H1 (cell line): ENCODE data around the gene EFCAB10. TPM values are rescaled to one million over a fixed set of nuclear protein-coding genes. Genes with fewer than 3 reads are reported as not detected.

ENCODE experiments used
- CTCF ChIA-PET: fragments of 300-600 bp; sonication (Branson Sonifier 250); formaldehyde crosslinking; loops from one replicate; lab custom pipeline; 2021; ENCODE audit not compliant: partially characterized antibody; lab: Charles Lee
- POLR2A ChIA-PET: fragments of 300-600 bp; sonication (Branson Sonifier 250); formaldehyde crosslinking; loops from one replicate; lab custom pipeline; 2021; ENCODE audit warnings: inconsistent platforms; ENCODE audit not compliant: partially characterized antibody; lab: Charles Lee
- DNase-seq, 2 experiments: peaks; one replicate each; pipeline versions ENCODE4 v3.0.0 to v3.0.0-alpha.2; 2010 to 2022; ENCODE audit warnings: low spot score in 2 of 2, low read depth in 1 of 2, mixed read lengths in 1 of 2
- FAIRE-seq: peaks from 2 replicates; lab custom pipeline; 2011; peaks lifted over from hg19 to GRCh38; lab: Jason Lieb, UNC
- H2AFZ ChIP-seq: 2 replicates; pipeline ENCODE4 v1.8.1; 2012; ENCODE audit warnings: low read length, inconsistent platforms
- H2AK5ac ChIP-seq: 2 replicates; pipeline ENCODE4 v1.6.1; 2013; ENCODE audit warnings: low read depth, low read length
- H2BK120ac ChIP-seq: replicated peaks from 2 replicates; pipeline ENCODE3; 2013; ENCODE audit warnings: low read depth, low read length, inconsistent platforms
- H2BK12ac ChIP-seq: 2 replicates; pipeline ENCODE4 v1.6.1; 2013; ENCODE audit warnings: low read depth, low read length
- H2BK15ac ChIP-seq: 2 replicates; pipeline ENCODE4 v1.6.1; 2013; ENCODE audit warnings: low read length
- H2BK20ac ChIP-seq: 2 replicates; pipeline ENCODE4 v1.6.1; 2013; ENCODE audit warnings: low read length
- H2BK5ac ChIP-seq: 2 replicates; pipeline ENCODE4 v1.6.1; 2013; ENCODE audit warnings: low read depth, low read length
- H3K14ac ChIP-seq: 2 replicates; pipeline ENCODE4 v1.6.1; 2013; ENCODE audit warnings: inconsistent platforms; ENCODE audit not compliant: insufficient read length
- H3K18ac ChIP-seq: 2 replicates; pipeline ENCODE4 v1.6.1; 2013; ENCODE audit warnings: low read length; ENCODE audit errors: extremely low read depth
- H3K23ac ChIP-seq: 2 replicates; pipeline ENCODE4 v1.6.1; 2013; ENCODE audit warnings: inconsistent platforms; ENCODE audit not compliant: insufficient read length
- H3K23me2 ChIP-seq: 2 replicates; pipeline ENCODE4 v1.6.1; 2013; ENCODE audit warnings: low read depth, low read length
- H3K27ac ChIP-seq: 2 replicates; pipeline ENCODE4 v1.6.1; 2011; ENCODE audit warnings: low read depth, low read length, inconsistent platforms
- H3K27me3 ChIP-seq, 4 experiments: replicated peaks in 1 of 4; 1 replicate in 1 of 4; 2 replicates in 3 of 4; pipeline versions ENCODE4 v1.6.1 to v1.8.1; 2011 to 2013; ENCODE audit warnings: low read length in 3 of 4, mild to moderate bottlenecking in 3 of 4, inconsistent platforms in 2 of 4, mixed read lengths in 2 of 4, moderate library complexity in 1 of 4; ENCODE audit not compliant: control insufficient read depth in 3 of 4, insufficient read depth in 3 of 4; ENCODE audit errors: extremely low read depth in 1 of 4
- H3K36me3 ChIP-seq, 4 experiments: 2 replicates each; pipeline versions ENCODE4 v1.6.1 to v1.8.1; 2011 to 2013; ENCODE audit warnings: mild to moderate bottlenecking in 4 of 4, low read length in 3 of 4, moderate library complexity in 2 of 4, control low read depth in 1 of 4, inconsistent platforms in 1 of 4; ENCODE audit not compliant: insufficient read depth in 4 of 4, control insufficient read depth in 2 of 4
- H3K4ac ChIP-seq: replicated peaks from 2 replicates; pipeline ENCODE3; 2013; ENCODE audit warnings: low read length, low read depth, mixed read lengths, inconsistent platforms; ENCODE audit not compliant: insufficient read length
- H3K4me1 ChIP-seq, 4 experiments: replicated peaks in 1 of 4; 1 replicate in 1 of 4; 2 replicates in 3 of 4; pipeline versions ENCODE4 v1.6.1 to v1.8.1; 2011 to 2013; ENCODE audit warnings: low read length in 3 of 4, inconsistent platforms in 2 of 4, mixed read lengths in 1 of 4; ENCODE audit not compliant: insufficient read depth in 4 of 4, control insufficient read depth in 3 of 4
- H3K4me2 ChIP-seq, 2 experiments: 2 replicates each; pipeline versions ENCODE4 v1.6.1 to v1.8.1; 2011 to 2013; ENCODE audit warnings: low read depth in 2 of 2, low read length in 2 of 2, control low read depth in 1 of 2, inconsistent platforms in 1 of 2, mild to moderate bottlenecking in 1 of 2; ENCODE audit not compliant: insufficient read depth in 1 of 2
- H3K4me3 ChIP-seq, 4 experiments: fragments of 200-600, 300-600 bp in 1 of 4; sonication (generic), shearing (Covaris generic), sonication (Bioruptor Twin) in 1 of 4; 2 replicates each; pipeline versions ENCODE4 v1.5.1 to v1.8.1; 2011 to 2016; ENCODE audit warnings: low read length in 4 of 4, low read depth in 3 of 4, control low read depth in 2 of 4, inconsistent platforms in 2 of 4, mild to moderate bottlenecking in 2 of 4, mixed read lengths in 1 of 4, moderate library complexity in 1 of 4; ENCODE audit not compliant: insufficient read depth in 2 of 4; ENCODE audit errors: extremely low read depth in 1 of 4
- H3K56ac ChIP-seq: replicated peaks from 2 replicates; pipeline ENCODE3; 2013; ENCODE audit warnings: low read depth, mild to moderate bottlenecking, mixed read lengths, low read length, inconsistent platforms; ENCODE audit not compliant: insufficient read length
- H3K79me1 ChIP-seq: 2 replicates; pipeline ENCODE4 v1.6.1; 2013; ENCODE audit warnings: low read depth, low read length, control low read depth
- H3K79me2 ChIP-seq, 2 experiments: 2 replicates each; pipeline versions ENCODE4 v1.6.1 to v1.8.1; 2012 to 2013; ENCODE audit warnings: low read length in 2 of 2, mild to moderate bottlenecking in 2 of 2, inconsistent platforms in 1 of 2; ENCODE audit not compliant: insufficient read depth in 2 of 2, control insufficient read depth in 1 of 2
- H3K9ac ChIP-seq, 4 experiments: replicated peaks in 1 of 4; 1 replicate in 1 of 4; 2 replicates in 3 of 4; pipeline versions ENCODE4 v1.6.1 to v1.8.1; 2011 to 2013; ENCODE audit warnings: low read depth in 3 of 4, low read length in 3 of 4, control low read depth in 2 of 4, mild to moderate bottlenecking in 2 of 4, moderate library complexity in 2 of 4, inconsistent platforms in 1 of 4; ENCODE audit errors: extremely low read depth in 1 of 4
- H3K9me3 ChIP-seq, 2 experiments: 2 replicates each; pipeline versions ENCODE4 v1.6.1 to v1.8.1; 2012 to 2013; ENCODE audit warnings: mild to moderate bottlenecking in 2 of 2, moderate library complexity in 2 of 2, control low read depth in 1 of 2, inconsistent platforms in 1 of 2, low read depth in 1 of 2, low read length in 1 of 2, mixed read lengths in 1 of 2; ENCODE audit not compliant: insufficient read depth in 2 of 2
- H4K20me1 ChIP-seq, 2 experiments: replicated peaks in 1 of 2; 2 replicates each; pipeline versions ENCODE3 to v1.8.1; 2011 to 2013; ENCODE audit warnings: inconsistent platforms in 2 of 2, low read length in 2 of 2, mild to moderate bottlenecking in 1 of 2; ENCODE audit not compliant: insufficient read depth in 2 of 2, control insufficient read depth in 1 of 2
- H4K5ac ChIP-seq: 2 replicates; pipeline ENCODE4 v1.6.1; 2013; ENCODE audit warnings: low read length, low read depth, mixed read lengths, inconsistent platforms; ENCODE audit not compliant: insufficient read length
- H4K8ac ChIP-seq: 2 replicates; pipeline ENCODE4 v1.8.0; 2013; ENCODE audit warnings: mild to moderate bottlenecking, moderate library complexity, low read length, inconsistent platforms; ENCODE audit not compliant: insufficient read depth; ENCODE audit errors: extremely low read depth
- H4K91ac ChIP-seq: replicated peaks from 2 replicates; pipeline ENCODE3; 2013; ENCODE audit warnings: low read length, mixed read lengths, inconsistent platforms; ENCODE audit not compliant: insufficient read length
- SIN3A ChIP-seq, 2 experiments: IDR thresholded peaks in 1 of 2; conservative IDR thresholded peaks in 1 of 2; 2 replicates each; pipeline ENCODE4 v1.6.1; 2011 to 2012; ENCODE audit warnings: low read length in 2 of 2, improper control_type of control experiment in 1 of 2, low read depth in 1 of 2, mild to moderate bottlenecking in 1 of 2
- WGBS, 2 experiments: shearing (Covaris generic) in 1 of 2; methylation state at CpG; one replicate each; pipeline versions ENCODE4 v1.1.6 to v1.1.7; 2013 to 2015; ENCODE audit warnings: low lambda C conversion rate in 2 of 2, mixed read lengths in 2 of 2, inconsistent platforms in 1 of 2, low coverage in 1 of 2, missing lambda C conversion rate in 1 of 2; ENCODE audit not compliant: insufficient replicate concordance in 2 of 2, insufficient coverage in 1 of 2, insufficient read length in 1 of 2; ENCODE audit errors: extremely low coverage in 1 of 2, missing lambda C conversion rate in 1 of 2; 5-methylcytosine and 5-hydroxymethylcytosine counted together
- polyA plus RNA-seq, 7 experiments: library from polyadenylated mRNA; depleted of rRNA in 3 of 7; stranded (reverse) in 5 of 7; unstranded in 2 of 7; fragments of >200 nt in 5 of 7; fragments of 200-250 nt in 2 of 7; gene quantifications; 1 replicate in 5 of 7; 2 replicates in 1 of 7; 4 replicates in 1 of 7; pipeline versions ENCODE4 v1.2.1 to v1.2.3, GENCODE V29; 2011 to 2013; ENCODE audit warnings: missing spikeins in 2 of 7, mixed read lengths in 2 of 7
- total RNA-seq: library from RNA; stranded (reverse); fragmentation: NEBNext Ultra II Directional; extraction: Animal tissue kit (Norgen Biotek cat#: 25700); gene quantifications from 2 replicates; pipeline ENCODE4 v1.2.1, GENCODE V29; 2021

Gene EFCAB10
- total and polyA plus RNA-seq, 2 of the 8 experiments (the other 6 are each of a cell fraction or from before 2014, with no cell fraction given) = 0.80 to 3.1 TPM

- Histone ChIP-seq H3K56ac (no peak overlapping the region), H3K27ac (no peak overlapping the region), H4K20me1 (no peaks in the 10 kb centered on the region), H3K4ac (no peak overlapping the region), H3K4me3 (no peak overlapping the region), H3K14ac (no peak overlapping the region), H3K23me2 (no peaks in the 10 kb centered on the region), H3K23ac (no peak overlapping the region), H3K4me2 (no peak overlapping the region), H2BK5ac (no peak overlapping the region), H3K9me3 (no peaks in the 10 kb centered on the region; a peak in 1 of 4 replicates), H3K9ac (no peak overlapping the region), H3K27me3 (peaks cover 0 to 1% (median 0%) of the 10 kb centered on the region in 4 experiments; a peak in 1 of 7 replicates), H4K91ac (no peak overlapping the region), H2BK15ac (no peak overlapping the region), H2BK12ac (no peak overlapping the region), H3K18ac (no peak overlapping the region), H2AFZ (no peak overlapping the region), H3K79me1 (no peaks in the 10 kb centered on the region), H3K36me3 (peaks cover 0 to 18% (median 3%) of the 10 kb centered on the region in 4 experiments; a peak in 4 of 8 replicates), H2BK20ac (no peak overlapping the region), H3K4me1 (no peaks in the 10 kb centered on the region), H4K5ac (no peak overlapping the region), H4K8ac (no peak overlapping the region), H3K79me2 (no peaks in the 10 kb centered on the region), H2AK5ac (no peak overlapping the region), H2BK120ac (no peak overlapping the region)
- FAIRE-seq (no peak), DNase-seq (no peak)
- ChIA-PET CTCF (interaction anchor here (0.7 to 1.0 kb wide), 3 partner anchors 10 to 40 kb away, joined by 3 to 5 read pairs (median 4); partner anchors contain the start of genes EFCAB10 and RINT1), POLR2A (interaction anchor here (1.2 to 1.9 kb wide), 2 partner anchors 9 kb away, joined by 5 read pairs; partner anchors contain the start of gene EFCAB10)
- 96% methylated on average over 2 of the region's 2 CpGs; no CpG with 5 or more reads in 1 of the 2 experiments for WGBS, 2 experiments
- TF ChIP-seq SIN3A (conservative IDR thresholded peaks at IDR 0.05 in 1 of 2, IDR thresholded peaks at IDR 0.05 in 1 of 2; ENCODE audit: low read depth in 1 of 2, low read length in 2 of 2) = no peak
These were observed 9.4 kb downstream of the EFCAB10 start for GRCh38 chr7:105571891-105572290.
